Endodermal cell (in vitro differentiated cells): ENCODE data around the gene BNC2. TPM values are rescaled to one million over a fixed set of nuclear protein-coding genes. Genes with fewer than 3 reads are reported as not detected.

Source experiments
- DNase-seq: peaks from one replicate; pipeline ENCODE4 v3.0.0-alpha.2; 2017
- H3K27ac ChIP-seq: 2 replicates; pipeline ENCODE4 v1.5.1; 2013; ENCODE audit warnings: mild to moderate bottlenecking, low read depth, low read length, moderate library complexity
- H3K27me3 ChIP-seq: 2 replicates; pipeline ENCODE4 v1.6.1; 2013; ENCODE audit warnings: mild to moderate bottlenecking, low read length, moderate library complexity; ENCODE audit not compliant: insufficient read depth, control insufficient read depth, poor library complexity, severe bottlenecking
- H3K36me3 ChIP-seq: 2 replicates; pipeline ENCODE4 v1.7.0; 2013; ENCODE audit warnings: mild to moderate bottlenecking, low read length, moderate library complexity; ENCODE audit not compliant: control insufficient read depth, insufficient read depth
- H3K4me1 ChIP-seq: one replicate; pipeline ENCODE4 v1.7.0; 2013; ENCODE audit warnings: low read length; ENCODE audit not compliant: control insufficient read depth, insufficient read depth
- H3K4me3 ChIP-seq: 2 replicates; pipeline ENCODE4 v1.5.1; 2013; ENCODE audit warnings: mild to moderate bottlenecking, low read length, moderate library complexity
- H3K9ac ChIP-seq: 2 replicates; pipeline ENCODE4 v1.6.1; 2013; ENCODE audit warnings: mild to moderate bottlenecking, low read length, moderate library complexity; ENCODE audit not compliant: poor library complexity, severe bottlenecking; ENCODE audit errors: extremely low read depth
- H3K9me3 ChIP-seq: 2 replicates; pipeline ENCODE4 v1.6.1; 2013; ENCODE audit warnings: mild to moderate bottlenecking, low read length, moderate library complexity; ENCODE audit not compliant: control insufficient read depth
- H3K27ac Mint-ChIP-seq: 2 replicates; pipeline ENCODE4 v1.8.0; 2020; ENCODE audit warnings: mixed read lengths
- H3K27me3 Mint-ChIP-seq: 2 replicates; pipeline ENCODE4 v1.8.0; 2021; ENCODE audit warnings: mild to moderate bottlenecking, mixed read lengths; ENCODE audit not compliant: insufficient read depth
- H3K36me3 Mint-ChIP-seq: 2 replicates; pipeline ENCODE4 v1.8.0; 2020; ENCODE audit warnings: low read depth, mixed read lengths
- H3K4me1 Mint-ChIP-seq: 2 replicates; pipeline ENCODE4 v1.8.0; 2020; ENCODE audit warnings: mixed read lengths
- H3K4me3 Mint-ChIP-seq: 2 replicates; pipeline ENCODE4 v1.8.0; 2020; ENCODE audit warnings: mild to moderate bottlenecking, moderate library complexity, mixed read lengths
- H3K9me3 Mint-ChIP-seq: 2 replicates; pipeline ENCODE4 v1.8.0; 2020; ENCODE audit warnings: mild to moderate bottlenecking, mixed read lengths
- WGBS, 2 experiments: methylation state at CpG; one replicate each; pipeline versions ENCODE4 v1.1.5 to v1.1.7; 2013; ENCODE audit warnings: missing lambda C conversion rate in 2 of 2, mixed read lengths in 1 of 2; ENCODE audit not compliant: insufficient coverage in 1 of 2, insufficient read length in 1 of 2; 5-methylcytosine and 5-hydroxymethylcytosine counted together
- total RNA-seq, 2 donors: library from RNA; stranded (reverse); fragmentation: NEBNext Ultra II Directional in 1 of 2; extraction: Animal tissue kit (Norgen Biotek cat#: 25700) in 1 of 2; gene quantifications; 2 replicates in 1 of 2; 3 replicates in 1 of 2; pipeline ENCODE4 v1.2.1, GENCODE V29; 2021
- TF ChIP-seq, protein P1 (sequence below): fragments of 200-600 bp; sonication (generic); conservative IDR thresholded peaks from 2 replicates; pipeline ENCODE4 v1.5.0; 2021; ENCODE audit warnings: antibody characterized with exemption, mild to moderate bottlenecking

Gene BNC2
- total RNA-seq, 2 donors from 2014 or later = 3.0 to 10.5 TPM

DNA sequence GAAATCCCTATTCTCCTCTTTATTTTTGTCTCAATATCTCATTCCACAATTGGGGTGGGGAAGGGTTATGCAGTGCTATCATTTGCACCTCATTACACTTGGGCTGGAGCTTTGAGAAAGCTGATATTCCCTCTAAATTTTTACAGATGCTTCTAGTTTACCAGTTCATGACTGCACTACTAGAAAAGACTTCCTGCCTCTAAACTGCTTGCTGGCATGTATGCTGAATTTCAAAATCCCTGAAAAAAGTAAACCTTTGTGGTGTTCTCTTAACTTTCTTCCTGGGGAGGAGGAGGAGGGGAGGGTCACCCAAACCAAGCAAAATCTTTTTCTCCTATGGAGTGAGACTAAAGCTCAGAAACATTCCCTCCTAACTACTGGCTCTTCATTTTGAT, 45.1 kb downstream of the BNC2 start:
- Histone ChIP-seq H3K36me3 (no peaks in the 10 kb centered on the region), H3K27me3 (no peaks in the 10 kb centered on the region), H3K4me1 (peaks cover 2% of the 10 kb centered on the region), H3K4me3 (peak overlapping the region; percentile 8), H3K9me3 (no peaks in the 10 kb centered on the region), H3K9ac (no peak overlapping the region), H3K27ac (no peak overlapping the region)
- TF ChIP-seq, protein P1, sequence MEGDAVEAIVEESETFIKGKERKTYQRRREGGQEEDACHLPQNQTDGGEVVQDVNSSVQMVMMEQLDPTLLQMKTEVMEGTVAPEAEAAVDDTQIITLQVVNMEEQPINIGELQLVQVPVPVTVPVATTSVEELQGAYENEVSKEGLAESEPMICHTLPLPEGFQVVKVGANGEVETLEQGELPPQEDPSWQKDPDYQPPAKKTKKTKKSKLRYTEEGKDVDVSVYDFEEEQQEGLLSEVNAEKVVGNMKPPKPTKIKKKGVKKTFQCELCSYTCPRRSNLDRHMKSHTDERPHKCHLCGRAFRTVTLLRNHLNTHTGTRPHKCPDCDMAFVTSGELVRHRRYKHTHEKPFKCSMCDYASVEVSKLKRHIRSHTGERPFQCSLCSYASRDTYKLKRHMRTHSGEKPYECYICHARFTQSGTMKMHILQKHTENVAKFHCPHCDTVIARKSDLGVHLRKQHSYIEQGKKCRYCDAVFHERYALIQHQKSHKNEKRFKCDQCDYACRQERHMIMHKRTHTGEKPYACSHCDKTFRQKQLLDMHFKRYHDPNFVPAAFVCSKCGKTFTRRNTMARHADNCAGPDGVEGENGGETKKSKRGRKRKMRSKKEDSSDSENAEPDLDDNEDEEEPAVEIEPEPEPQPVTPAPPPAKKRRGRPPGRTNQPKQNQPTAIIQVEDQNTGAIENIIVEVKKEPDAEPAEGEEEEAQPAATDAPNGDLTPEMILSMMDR = no peak
- Mint-ChIP-seq H3K9me3 (no peaks in the 10 kb centered on the region), H3K27ac (peak overlapping the region; percentile 42), H3K36me3 (no peaks in the 10 kb centered on the region), H3K4me1 (peaks cover 43% of the 10 kb centered on the region), H3K4me3 (no peak overlapping the region), H3K27me3 (no peaks in the 10 kb centered on the region)
- DNase-seq = no peak

DNA sequence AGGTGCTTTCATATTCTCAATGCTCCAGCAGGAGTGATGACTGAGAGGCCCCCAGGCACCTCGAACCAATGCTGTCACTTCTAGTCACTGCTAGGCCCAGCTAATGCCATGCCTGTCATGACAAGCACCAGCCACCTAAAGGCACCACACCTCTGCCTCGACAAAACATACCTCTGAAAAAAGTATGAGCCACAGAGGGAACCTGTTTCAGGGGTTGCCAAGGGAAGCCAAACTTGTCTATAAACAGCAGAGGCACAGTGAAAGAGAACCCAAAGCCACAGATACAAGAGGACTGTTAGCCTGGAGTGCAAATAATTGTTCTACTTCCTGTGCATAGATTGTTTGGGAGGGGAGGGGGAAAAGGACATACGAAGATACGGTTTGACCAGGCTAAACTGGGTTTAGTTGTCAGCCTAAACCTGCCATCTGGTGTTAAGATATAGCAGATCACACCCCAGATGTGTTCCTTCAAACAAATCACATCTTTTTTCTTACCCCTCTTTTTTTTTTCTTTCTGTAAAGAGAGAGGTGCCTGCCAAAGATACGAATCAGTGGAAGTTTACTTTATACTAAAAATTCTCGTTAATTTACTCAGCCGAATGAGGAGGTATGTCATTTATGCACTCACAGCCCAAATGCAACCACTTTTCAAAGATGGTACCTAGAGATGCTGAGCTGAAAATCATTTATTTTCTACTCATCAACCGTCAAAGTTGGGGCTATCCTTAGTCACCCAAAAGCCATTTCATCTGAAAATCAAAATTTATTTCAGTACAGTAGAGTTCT, 45.7 kb downstream of the BNC2 start:
- TF ChIP-seq, protein P1 = peak; percentile 32
- Mint-ChIP-seq H3K27ac (peak overlapping the region; percentile 14), H3K27me3 (no peaks in the 10 kb centered on the region), H3K4me1 (peaks cover 43% of the 10 kb centered on the region), H3K9me3 (no peaks in the 10 kb centered on the region), H3K4me3 (no peak overlapping the region), H3K36me3 (no peaks in the 10 kb centered on the region)
- Histone ChIP-seq H3K9me3 (no peaks in the 10 kb centered on the region), H3K27me3 (no peaks in the 10 kb centered on the region), H3K4me3 (no peak overlapping the region), H3K36me3 (no peaks in the 10 kb centered on the region), H3K4me1 (peaks cover 2% of the 10 kb centered on the region), H3K9ac (no peak overlapping the region), H3K27ac (no peak overlapping the region)
- 70 to 75% methylated on average over 6 to 8 of the region's 8 CpGs for WGBS, 2 experiments
- DNase-seq = peak; percentile 67

DNA sequence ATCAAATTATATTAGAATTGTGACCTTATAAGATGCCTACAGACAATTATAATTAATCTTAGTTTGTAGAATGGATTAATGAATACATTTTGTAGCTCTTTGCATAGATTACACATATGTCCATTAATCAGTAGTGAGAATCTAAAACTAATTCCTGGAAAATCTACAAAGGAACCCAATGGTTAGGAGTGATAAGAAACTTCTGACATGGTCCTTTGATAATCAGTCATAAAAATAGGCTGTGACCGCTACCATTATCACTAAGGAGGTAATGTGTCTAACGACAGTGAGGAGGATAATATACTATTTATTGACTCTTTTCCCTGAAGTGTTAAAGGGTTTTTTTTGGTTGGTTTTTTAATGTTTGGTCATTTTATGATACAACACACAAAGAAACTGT, 46.6 kb downstream of the BNC2 start:
- Mint-ChIP-seq H3K4me3 (no peak overlapping the region), H3K36me3 (no peaks in the 10 kb centered on the region), H3K27me3 (no peaks in the 10 kb centered on the region), H3K4me1 (peaks cover 36% of the 10 kb centered on the region), H3K27ac (no peak overlapping the region), H3K9me3 (no peaks in the 10 kb centered on the region)
- DNase-seq = no peak
- WGBS, 2 experiments = 96% methylated on average over 2 of the region's 2 CpGs; no CpG with 5 or more reads in 1 of the 2 experiments
- Histone ChIP-seq H3K4me1 (peaks cover 2% of the 10 kb centered on the region), H3K9me3 (no peaks in the 10 kb centered on the region), H3K36me3 (no peaks in the 10 kb centered on the region), H3K27ac (no peak overlapping the region), H3K9ac (no peak overlapping the region), H3K4me3 (no peak overlapping the region), H3K27me3 (no peaks in the 10 kb centered on the region)
- TF ChIP-seq, protein P1 = no peak
